HL-60/S4 (cell line): ENCODE results near the gene DNLZ.

Experiments
- in situ Hi-C: fragments of 300-500 bp; cut with MboI; formaldehyde crosslinking; loops from 2 replicates; pipeline ENCODE4 v1.14.3; 2022; ENCODE audit warnings: low sequenced_read_pairs

DNLZ gene

DNA sequence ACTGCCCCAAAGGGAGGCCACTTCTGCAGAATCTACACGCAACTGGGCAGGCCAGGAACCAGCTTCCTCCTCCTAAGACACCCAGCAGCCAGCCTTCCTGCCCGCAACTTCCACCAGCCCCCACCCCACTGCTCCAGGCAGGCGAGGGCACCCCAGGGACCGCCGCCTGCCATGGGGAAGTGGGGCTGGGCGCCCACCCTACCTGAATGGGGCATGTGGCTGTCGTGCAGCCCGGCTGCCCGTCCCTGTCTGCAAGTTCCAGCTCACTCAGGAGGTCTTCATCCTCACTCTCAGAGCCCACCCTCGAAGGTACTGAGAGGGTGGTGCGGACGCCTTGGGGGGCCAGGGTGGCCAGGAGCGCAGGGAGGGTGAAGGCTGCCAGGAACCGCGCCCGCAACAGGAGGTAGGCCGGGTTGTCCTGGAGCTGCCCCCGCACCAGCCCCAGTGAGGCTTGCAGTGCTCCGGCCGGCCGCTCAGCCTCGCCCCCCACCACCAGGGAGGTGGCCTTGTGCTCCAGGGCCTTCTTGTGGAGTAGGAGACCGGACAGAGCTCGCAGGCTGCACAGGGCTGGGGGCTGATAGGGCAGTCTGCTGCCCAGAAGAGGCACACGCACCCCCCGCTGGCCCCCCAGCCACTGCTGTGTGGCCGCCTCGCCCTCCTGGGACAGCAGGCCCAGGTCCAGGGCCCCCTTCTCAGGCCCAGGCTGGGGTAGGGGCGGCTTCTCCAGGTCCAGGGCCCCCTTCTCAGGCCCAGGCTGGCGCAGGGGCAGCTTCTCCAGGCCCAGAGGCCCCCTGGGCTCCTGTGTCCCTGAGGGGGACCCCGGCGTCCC lies 14.0 kb upstream of the DNLZ start:
- in situ Hi-C loops: no loop called here

DNA sequence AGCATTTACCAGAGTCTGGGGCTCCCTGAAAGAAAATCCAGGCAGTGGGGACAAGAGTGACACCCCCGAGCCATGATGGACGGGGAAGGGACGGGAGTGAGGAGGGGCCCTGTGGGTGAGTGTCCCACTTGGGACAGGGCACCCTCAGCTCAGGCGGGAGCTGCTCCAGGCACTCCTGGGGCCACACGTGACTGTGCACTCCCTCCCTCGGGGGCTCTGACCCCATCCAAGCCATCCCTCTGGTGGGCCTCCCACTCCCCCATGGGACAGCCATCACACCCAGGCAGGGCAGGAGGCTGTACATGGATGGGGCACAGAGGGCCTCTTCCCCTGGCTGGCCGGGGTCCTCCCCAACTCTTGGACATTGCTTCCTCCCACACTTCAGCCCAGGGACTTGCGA lies 12.9 kb upstream of the DNLZ start:
- in situ Hi-C loops: no loop called here

DNA sequence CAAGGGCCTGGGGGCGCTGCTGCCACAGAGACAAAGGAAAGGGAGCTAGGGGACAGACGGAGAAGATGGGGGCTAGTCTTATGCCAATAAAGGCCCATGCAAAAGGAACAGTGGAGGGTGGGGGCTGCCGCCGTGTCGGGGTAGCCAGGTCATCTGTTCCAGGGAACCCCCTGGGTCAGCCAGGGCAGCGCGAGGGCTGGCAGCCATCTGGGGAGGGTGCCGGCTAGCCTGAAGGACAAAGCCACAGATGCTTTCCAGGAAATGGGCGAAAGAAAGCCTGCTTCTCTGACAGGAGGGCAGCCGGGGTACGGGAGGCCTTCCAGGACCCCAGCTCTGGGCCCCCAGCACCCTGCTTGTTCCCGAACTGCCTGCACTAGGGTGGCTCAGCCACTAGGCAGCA lies 11.6 kb upstream of the DNLZ start:
- in situ Hi-C loops: no loop called here

DNA sequence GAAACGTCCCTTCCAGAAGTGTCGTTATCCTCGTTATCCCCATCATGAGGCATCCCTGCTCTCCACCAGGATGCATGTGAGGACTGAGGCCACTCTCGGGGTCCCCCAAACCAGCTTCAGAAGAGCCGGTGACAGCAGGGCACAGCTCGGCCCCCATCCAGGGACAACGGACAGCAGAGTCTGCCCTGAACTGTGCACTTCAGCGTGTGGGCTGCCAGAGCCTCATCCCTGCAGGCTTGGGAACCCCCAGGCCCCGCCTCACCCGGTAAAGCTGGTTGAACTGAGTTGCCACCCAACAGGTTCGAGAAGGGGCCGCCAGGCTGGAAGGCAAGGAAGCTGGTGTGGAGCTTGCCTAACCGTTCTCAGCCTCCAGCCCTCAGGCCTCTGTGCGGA lies 10.6 kb upstream of the DNLZ start:
- in situ Hi-C loops: no loop called here

DNA sequence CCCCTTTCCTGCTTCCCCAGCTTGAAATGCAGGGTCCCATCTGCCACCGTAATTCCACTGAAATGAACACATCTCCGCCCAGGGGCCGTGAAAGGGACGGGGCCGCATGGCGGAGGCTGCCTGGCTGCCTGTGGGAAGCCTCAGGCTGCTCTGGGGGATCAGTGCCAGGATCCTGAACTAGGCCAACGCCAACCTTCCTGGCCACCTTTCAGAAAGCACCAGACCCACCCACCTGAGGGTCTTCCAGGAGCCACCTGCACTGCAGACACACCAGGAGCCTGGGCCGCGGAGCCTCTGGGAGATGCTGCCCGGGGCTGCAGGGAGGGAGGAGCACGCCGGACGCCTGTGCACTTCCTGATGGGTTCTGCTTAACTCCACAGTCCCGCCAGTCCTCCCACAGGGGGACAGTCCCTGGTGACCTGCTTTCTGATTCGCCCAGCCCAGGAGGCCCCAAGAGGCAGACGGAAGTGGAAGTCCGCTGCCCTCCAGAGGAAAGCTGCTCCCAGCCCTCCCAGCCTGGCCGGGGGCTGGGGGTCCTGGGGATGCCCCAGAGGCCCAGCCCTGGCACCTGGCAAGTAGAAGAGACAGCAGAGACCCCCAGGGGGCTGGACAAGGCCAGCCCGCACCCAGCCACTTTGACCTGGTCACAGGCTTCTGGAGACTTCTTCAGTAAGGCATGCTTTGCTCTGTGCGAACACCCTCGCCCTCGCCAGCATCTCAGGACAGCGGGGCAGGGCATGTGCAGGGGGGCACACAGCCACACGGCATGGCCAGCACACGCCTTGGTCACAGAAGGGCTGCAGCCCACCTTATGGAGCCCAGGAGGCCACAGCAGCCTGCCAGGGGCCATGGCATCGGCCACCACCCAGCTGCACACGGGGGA lies 10.0 kb upstream of the DNLZ start, which contains the start of gene CARD9:
Gene CARD9 (minus strand): TSS at position 370 of the 883 bp plus-strand sequence. CDS start 1,591 bp downstream, outside the sequence.
- in situ Hi-C loops: no loop called here

DNA sequence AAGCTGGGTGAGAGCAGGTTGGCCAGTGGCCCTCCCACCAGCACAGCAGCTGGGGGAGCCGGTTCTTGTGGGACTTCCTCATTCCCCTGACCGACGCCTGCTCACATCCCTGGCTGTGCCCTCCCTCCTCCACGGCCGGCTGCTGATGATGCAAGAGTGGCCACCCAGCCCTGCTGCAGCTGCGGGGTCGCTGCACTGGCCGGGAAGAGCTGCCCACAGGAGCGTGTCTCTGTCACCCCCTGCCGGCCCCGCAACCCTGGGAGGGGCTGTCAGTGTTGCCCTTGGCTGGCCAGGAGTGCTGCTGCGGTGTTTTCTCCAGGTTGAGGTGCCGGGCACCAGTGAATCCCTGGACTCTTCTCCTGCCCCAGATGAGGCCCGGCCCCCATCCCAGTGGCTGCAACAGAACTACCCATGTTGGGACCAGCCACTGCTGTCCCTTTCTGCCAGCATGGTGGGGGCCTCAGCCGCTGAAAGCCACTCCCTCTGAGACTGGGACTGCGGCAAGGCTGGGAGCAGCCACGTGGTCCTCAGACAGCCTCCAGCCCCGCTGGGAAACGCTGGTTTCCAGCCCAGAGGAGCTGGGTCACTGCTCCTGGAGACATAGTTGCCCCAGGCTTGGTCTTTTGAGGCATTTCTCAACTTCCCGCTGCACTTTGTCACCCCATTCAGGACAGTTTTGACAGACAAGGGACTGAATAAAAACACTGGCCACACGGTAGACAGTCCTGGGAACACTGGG lies 9.2 kb upstream of the DNLZ start:
- in situ Hi-C loops: no loop called here

DNA sequence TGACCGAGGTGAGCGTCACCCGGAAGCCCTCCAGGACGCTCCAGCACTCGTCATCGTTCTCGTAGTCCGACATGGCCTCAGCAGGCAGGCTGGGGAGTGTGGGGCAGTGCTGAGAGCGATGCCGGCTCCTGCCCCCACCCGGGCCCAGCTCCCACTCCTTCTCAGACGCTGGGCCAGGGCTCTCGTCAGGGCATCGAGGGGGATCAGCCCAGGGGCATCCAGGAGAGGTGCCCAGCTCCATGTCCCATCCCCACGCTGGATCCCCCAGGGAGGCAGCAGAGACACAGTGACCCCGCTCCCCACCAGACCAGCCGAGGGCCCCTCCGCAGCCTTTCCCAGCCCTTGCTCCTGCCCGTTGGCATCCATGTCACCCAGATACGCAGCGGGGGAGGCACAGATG lies 8.5 kb upstream of the DNLZ start:
- in situ Hi-C loops: no loop called here

DNA sequence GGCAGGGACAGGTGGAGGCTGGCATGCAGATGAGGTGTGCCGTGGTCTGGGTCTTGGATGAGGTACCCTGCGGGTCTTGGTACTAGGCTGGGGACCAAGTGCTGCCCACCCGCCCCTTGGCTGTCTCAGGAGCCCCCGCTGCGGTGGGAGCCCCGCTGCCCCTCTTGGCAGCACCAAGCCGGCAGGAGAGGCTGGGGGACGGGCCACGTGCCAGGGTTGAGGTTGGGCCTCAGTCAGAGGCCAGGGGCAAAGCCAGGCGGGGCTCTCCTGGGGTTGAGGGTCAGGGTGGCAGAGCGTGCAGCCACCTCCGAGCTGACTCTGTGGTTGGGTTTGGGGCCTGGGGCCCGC lies 8.0 kb upstream of the DNLZ start:
- in situ Hi-C loops: no loop called here

DNA sequence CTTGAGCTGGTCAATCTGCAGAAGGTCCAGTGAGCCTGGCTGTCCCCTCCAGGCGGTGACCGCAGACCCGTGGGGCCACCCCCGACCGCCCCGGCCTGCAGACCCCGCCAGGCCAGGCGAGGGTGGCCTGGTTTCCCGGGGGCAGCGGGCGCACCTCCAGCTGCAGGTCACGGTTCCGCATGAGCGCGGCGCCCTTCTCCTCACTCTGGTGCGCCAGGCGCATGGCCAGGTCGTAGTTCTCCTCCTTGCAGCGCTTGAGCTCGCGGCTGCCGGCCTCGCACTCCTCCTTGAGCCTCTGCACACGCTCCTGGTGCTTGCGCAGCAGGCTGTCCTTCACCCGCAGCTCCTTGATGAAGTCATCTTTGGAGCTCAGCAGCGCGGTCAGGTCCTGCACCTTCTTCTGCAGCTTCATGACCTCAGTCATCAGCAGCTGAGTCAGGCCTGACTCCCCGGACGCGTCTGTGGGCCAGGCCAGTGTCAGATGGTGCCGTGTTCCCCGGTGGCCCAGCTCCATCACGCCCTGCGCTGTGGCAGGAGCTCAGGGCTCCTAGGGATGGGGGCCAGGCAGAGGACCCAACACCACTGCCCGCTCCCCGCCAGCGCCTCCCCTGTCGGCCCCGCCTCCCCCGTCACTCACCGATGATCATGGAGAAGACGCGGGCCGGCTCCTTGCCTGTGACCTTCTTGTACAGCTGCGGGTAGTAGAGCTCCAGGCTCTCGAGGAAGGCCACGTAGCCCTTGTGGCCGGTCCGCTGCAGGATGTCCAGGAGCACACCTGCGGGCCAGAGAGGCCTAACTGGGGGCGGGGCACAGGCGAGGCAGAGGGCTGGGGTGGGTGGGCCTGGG lies 7.4 kb upstream of the DNLZ start:
- in situ Hi-C loops: no loop called here

DNA sequence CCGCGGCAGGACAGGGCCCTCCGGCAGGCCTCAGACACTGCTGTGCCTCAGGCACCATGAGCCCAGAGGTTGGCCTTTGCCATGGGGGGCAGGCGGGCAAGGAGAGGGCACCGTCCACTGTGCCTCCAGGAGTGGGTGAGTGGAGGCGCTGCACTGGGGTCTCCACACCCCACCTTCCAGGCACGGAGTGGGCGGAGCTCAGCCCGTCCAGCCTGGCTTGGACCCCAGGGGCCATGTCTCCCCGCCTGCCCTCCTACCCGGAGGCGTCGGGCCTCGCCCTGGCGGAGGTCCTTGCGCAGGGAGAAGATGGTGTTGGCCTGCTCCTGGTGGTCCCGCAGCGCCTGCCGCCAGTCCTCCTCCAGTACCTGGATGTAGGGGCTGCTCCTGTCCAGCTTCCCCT lies 6.5 kb upstream of the DNLZ start:
- in situ Hi-C loops: no loop called here

DNA sequence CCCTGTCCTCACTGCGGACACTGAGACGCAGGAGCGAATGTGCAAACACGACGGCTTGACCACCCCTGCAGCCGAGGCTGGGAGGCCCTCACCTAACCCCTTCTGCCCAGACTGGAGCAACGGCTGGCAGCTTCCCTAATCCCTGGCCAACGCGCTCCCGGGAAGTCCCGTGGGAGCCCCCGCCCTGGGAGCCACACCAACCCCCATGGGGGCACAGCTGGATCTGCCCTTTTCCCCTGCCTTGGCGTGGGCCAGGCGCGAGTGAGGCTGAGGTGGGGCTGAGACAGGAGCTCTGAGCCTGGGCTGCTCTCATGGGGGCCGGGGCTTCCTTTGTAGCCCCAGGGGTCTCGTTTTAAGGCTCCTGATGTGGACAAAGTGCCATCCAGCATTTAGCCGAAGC lies 4.6 kb upstream of the DNLZ start:
- in situ Hi-C loops: no loop called here

DNA sequence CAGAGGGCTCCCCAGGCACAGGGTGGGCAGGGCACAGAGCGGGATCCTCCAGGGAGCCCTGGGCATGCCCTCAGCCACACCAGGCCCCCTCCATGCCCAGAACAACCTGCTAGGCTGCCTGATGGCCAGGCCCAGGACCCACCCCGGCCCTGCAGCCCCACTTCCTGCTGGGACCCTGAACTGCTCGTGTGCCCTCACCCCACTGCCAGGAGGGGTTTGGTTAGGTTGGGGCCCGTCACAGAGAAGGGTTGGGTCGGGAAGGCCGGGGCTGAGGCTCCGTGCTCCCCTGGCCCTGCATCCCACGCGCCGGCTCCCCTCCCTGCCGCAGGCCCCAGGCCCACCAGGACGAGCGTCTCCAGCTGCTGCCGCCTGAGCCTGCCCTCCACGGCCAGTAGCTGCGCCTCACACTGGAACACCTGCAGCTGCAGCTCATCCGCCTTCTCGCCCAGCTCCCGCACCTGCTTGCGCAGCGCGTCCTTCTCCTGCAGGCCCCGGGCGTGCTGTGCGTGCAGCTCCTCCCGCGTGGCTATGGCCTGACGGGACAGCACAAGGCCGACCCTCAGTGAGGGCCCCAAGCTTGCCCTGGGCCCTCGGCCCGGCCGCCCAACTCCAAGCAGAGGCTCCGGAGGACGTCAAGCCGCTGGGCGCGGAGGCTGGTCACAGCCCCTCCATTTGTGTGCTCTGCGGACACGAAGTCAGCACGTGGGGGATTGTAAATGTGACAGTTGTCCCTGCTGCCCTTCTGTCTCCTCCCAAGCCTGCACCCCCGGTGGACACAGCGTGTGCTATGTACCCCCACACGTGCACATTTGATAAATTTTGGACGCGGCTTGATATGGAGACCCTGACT lies 4.0 kb upstream of the DNLZ start:
- in situ Hi-C loops: no loop called here

DNA sequence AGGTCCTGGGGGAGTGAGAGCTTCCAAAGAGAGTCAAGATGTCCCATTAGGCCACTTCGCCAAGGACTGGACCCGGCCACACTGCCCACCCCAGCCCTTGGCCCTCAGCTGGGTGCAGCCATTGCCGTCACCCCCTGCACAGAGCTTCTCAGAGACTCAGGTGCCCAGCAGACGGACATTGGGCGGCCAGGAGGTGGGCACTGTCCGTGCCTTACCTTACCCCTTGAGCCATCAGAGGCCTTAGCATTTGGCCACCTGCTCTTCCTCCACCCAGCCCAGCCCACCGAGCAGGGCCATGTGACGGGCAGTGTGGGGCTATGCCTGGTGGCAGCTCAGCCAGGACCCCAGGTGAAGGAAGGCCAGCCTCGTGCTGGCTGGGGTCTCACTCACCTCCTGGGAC lies 3.3 kb upstream of the DNLZ start:
- in situ Hi-C loops: no loop called here

DNA sequence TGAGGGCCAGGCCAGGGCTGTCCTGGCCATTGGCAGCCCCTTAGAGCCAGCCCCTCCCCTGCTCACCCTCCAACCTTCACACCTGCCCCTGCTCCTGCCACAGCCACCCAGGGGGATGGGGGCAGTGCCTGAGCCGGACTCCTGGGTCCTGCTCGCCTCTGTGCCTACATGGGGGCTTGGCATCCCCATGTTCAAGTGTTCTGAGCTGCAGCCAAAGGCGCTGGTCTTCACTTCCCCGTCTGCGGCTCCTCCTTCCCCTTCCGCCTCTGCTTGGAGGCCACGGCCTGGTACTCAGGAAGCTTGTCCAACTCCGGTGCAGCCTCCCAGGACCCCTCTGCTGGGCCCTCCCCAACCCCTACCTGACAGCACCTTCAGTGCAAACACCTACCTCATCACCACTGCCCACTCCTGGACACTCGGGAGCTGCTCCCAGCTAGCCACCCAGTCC lies 2.3 kb upstream of the DNLZ start:
- in situ Hi-C loops: no loop called here

DNA sequence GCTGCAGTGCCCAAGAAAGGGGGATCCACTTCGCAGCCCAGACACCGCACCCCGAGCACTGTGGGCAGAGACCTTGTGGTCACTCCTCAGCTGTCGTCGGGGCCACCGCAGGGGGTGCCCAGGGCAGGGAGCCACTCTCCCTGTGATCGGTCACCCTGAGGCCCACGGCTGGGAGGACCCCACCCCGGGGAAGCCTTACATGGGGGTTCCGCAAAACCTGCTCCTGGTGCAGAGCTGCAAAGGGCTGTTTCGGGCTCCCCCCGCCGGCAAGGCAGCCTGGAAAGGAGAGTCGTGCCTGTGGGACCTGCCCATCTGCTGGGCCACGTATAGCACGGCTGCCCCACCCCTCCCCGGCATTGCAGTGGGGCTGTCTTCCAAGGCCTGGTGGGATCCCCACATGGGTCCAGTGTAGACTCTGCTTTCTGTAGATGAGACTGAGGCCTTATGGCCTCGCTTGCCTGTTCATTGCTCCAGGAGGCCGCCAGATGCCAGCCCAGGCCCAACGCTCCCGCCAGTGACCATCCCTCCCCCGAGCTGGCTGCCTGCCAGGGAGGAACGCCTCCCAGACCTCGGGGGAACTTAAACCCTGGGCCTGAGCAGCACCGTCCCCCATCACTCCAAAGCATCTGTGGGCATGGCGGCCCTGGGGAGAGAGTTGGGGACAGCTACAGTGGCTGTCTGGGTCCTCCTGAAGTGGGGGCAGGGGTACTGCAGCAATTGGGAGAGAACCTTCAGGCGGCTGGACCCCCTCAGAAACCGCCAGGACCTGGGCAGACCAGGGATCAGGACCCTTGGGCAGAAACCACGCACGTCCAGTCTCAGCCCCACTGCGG lies 1.6 kb upstream of the DNLZ start:
- in situ Hi-C loops: no loop called here

DNA sequence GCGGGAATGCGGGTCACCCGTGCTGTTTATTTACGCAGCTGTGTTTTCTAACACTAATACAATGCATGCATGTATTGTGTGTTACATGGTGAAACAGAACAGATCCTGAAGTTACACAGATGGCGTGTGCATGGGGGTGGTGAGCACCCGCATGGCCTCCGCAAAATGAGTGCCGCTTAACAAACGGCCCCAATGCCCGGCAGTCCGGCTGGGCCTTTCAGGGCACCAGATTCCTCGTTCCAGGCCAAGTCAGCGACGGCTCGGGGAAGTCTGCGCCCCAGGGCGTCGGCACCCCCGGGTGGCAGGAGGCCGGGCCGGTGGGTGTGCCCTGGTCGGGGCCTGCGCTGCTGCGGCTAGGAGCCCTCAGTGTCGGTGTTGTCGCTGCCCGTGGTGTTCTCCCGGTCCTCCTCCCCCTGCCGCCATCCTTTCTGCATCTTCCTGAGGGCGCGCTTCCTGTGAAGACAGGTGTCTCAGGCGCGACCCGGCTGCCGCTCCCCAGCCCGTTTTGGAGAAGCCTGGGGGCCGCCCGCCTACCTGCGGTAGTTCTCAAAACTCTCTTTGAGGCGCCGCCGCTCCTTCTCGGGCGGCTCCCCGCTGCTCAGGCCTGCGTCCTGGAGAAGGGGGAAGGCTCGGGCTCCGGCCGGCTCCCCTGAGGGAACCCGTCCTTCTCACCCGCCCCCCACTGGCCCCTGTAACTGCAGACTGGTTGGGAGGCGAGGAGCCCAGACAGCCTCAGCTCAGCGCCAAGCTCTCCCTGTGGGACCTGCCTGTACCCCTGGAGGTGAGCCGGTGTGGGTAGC lies 605 bp upstream of the DNLZ start:
- in situ Hi-C loops: no loop called here

DNA sequence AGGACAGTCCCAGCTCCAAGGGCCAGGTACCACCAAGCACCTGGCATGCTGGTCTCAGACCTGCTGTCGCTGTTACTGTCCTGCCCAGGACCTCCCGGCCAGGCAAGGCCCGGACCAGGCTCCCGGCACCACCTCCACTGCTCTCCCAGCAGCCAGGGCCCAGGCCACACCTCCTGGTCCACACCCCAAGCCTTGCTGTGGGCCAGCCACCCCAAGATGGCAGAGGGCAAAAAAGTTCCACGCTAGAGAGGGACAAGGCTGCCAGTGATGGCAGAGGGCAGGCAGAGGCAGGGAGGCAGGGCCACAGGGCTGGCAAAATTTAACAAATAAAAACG lies 1.1 kb downstream of the DNLZ start:
- in situ Hi-C loops: no loop called here
